Measurements from ENCODE around the gene SLC12A7.

Gene SLC12A7

DNA sequence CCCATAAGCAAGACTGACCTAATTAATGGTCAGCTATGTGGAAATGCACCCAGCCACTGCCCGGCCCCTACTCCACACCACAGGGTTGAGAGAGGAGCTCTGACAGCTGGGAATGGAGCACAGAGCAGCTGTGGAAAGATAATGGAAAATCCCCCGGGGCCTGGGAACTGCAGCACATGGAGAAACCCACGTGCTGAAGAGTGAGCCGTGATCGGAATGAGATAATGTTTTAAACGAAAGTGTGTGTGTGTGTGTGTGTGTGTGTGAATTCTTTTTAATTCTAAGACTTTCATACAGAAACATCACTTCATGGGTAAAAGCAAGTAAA lies 13.1 kb upstream of the SLC12A7 start:
- no peak for DNase-seq (ENCODE audit: low spot score)

DNA sequence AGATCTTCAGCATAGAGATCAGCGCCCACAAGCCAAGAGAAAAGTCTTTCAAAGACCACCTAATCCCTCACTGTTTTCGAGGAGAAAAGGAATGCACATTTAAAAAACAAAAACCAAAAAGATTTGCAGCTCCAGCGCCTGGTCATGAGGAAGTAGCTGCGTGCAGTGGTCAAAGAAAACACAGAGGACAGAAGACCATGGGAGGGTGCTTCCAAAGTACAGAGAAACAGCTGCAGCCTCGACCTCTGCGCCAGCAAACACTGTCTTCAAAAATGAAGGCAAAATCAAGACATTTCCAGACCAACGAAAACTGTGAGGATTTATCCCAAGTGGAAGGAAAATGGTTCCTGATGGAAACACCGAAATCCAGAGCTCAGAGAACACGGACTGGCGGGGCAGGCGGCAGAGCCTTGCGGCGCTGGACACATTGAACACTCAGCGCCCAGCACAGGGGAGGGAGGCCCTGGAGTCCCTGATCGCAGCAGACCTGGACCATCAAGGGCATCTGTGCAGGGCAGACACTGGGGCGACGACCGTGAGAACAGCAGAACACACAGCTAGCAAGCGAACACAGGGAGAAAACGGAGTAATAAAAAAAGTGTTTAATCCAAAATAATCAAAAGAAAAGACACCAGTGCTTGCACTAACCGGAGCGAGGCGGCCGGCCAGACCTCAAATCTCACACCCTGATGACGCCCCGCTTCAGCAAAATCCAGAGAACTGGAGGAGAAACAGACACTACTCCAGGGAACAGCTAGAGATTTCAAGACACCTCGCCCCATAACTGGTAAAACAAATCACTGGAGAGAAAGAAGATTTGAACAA lies 12.6 kb upstream of the SLC12A7 start:
- DNase-seq (ENCODE audit: low spot score), result no peak

DNA sequence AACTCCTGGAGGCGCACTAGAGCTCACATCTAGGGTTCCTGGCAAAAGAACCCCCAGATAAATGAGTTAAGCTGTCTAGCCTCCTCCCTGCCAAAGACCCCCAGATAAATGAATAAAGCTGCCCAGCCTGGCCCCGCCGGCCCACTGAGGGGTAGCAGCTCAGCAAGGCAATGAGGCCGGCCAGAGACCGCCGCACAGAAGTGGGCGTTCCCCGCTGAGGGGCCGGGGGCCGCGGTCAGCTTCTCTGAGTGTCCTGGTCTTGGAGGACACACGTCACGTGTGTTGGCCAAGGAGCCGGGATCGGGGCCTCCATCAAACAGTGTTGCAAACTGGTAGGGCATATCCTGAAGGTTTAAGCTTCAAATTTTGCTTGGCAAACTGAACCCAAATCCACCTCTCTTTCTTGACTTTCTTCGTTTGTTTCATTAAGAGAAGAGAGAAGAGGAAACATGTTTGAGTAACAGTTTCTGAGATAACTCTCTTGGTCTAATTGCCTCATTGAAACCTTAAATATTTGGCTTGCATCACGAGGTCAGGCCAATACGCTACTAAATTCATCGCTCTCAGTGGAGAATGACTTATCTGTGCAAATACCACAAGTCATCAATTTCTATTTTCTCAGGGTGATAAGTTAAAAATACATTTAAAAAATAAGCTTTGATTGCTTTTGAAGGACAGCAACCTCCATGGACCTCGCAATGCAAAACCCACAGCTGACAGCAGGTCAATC lies 11.7 kb upstream of the SLC12A7 start:
- DNase-seq (ENCODE audit: low spot score), result no peak

DNA sequence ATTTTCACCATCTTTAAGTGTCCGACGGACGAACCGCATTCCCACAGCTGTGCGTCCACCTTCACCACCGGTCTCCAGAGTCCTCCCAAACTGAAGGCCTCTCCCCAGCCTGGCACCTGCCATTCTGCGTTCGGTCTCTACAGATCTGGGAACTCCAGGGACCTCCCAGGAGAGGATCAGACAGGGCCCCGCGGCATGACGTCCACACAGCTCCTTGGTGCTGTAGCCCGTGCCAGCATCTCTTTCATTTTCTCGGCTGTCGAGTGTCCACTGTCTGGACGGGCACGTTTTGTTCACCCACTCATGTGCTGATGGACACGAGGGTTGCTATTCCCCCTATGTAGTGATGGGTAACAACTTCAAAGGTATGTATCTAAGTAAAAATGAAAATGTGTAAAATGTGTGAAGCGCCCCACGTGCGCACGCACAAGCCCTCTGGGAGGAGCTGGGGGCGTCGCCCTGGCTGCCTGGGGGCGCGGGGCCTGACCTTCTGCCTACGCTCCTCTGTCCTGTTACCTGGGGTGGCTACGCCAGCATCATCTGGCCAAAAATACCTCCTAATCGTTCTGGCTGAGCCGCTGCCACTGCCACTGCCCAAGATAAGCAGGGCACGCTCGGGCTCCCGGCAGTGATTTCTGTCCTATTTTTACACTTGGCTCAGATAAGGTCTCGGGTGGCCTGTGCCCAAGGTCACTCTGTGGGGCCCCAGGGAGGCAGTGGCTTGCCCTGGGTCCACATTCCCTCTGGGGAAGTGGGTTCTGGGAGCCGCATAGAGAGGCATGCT lies 10.8 kb upstream of the SLC12A7 start:
- DNase-seq (ENCODE audit: low spot score), result no peak

DNA sequence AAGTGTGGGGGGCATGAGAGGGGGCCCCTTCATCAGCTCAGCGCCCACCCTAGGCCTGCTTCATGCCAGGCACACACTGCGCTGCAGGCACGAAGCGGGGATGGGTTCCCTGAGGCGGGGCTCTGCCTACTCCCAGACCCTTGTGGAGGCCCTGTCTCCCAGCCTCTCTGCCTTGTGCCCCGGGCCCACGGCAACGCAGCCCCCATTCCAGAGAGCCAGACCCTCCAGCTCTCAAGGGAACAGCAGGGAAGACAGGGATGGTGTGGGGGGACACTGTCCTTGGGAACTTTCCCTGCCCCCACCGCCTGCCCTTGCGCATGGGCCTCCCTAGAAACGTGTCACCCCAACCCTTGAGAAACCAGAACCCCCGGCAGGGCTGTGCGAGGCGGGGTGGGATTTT lies 10.0 kb upstream of the SLC12A7 start:
- DNase-seq (ENCODE audit: low spot score), result no peak

DNA sequence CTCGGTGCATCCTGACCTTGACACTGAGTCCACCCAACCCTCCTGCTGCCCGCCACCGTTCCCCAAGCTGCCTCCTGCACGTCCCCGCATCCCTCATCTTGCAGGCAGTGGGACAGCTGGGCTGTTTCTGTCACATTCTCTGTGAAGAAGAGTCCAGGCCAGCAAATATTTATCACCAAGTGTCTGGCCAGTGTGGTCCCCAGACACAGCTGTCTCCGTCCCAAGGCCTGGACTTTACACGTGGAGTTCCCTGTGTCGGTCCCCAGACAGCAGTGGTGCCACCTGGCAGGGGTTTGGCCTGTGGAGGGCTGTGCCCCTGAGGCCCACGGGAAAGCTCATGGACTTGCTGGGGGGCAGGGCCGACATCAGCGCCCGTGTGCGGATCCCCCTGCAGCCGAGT lies 9.2 kb upstream of the SLC12A7 start:
- DNase-seq (ENCODE audit: low spot score), result no peak

DNA sequence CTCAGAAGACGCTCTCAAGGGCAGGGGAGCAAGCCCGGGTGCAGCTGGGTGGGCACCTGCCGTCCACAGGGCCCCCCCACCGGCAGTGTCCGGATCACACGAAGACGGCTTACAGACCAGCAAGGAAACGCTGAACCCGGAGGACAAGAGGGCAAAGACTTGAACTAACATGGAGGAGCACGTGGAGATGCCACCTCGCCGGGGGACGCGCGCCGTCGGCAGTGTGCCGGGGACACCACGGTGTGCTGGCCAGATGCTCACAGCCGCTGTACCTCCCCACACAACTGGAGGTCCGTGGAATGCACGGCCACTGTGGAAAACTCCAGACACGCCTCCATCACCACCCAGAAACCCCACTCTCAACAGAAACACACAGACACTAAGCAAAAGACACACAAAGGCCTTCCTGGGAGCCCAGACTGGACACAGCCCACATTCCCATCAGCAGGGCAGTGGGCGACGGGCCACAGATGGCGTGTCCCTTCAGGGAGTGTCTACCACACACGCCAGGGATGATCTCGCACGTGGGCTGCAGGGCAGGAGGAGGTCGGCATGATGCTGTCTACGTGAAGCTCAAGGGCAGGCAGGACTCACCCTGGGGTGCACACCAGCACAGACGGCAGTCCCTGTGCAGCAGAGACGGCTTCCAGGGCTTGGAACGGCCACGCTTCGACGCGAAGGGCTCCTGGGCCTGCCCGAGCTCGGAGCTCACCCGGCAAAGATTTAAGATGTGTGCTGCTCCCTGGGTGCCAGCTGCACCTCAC lies 8.6 kb upstream of the SLC12A7 start:
- DNase-seq (ENCODE audit: low spot score), result no peak

DNA sequence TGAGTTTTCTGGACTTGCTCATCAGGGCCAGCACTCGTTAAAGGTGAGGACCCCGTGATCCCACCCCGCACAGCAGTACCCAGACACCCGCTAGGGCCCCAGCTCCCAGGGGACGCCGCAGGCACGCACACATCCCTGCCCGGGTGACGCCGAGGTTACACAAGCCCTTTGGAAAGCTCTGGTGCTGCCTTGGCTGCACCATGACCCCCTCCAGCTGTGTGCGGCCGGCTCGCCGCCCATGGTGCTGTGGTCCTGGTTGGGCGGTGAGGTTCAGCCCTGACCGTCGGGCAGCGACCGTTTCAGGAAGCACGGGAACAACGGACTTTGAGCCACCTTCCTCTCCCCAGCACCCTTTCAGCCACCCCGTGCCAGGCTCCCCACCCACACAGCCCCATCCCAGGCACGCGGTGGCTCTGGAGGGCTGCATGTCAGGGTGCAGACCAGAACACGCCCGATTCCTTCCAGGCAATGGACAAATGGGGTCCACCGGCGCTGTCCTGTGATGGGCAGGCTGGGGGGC lies 7.5 kb upstream of the SLC12A7 start:
- no peak for DNase-seq (ENCODE audit: low spot score)

DNA sequence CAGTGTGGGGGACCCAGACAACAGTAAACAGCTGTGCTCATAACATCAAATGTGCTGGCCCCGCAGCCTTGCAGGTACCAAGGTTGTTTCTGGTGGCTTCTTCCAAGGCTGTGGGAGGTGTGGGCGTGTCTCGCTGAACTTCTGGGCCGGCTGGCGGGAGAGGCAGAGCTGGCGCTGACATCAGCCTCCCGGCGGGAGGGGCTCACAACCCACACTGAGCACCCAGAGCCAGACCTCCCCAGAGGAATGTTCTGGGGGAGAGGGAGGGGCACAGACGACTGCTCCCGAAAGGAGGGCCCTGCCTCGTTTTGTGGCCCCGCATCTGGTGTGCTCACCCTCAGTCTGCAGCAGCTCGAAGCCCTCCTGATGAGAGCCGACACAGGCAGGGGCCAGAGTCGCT lies 6.9 kb upstream of the SLC12A7 start:
- no peak for DNase-seq (ENCODE audit: low spot score)

DNA sequence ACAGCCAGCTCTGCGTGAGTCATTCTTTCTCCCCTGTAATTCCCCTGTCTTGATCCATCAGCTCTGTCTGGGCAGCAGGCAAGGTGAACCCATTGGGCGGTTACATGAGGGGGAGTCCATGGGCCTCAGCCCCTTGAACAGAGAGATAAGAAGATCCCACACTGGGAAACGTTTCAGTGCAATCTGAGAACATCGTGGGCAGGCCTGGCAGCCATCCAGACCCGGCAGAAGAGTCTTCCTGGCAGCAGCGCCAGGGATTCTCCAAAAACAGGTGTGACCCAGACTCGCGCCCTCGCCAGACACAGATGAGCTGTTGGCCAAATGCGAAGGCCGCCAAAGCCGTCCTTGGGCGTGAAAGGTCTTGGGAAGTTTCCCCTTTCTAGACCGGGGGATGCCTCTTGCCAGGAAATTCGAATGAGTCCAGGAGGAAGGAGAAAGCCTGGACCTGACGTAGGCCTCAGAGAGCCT lies 6.4 kb upstream of the SLC12A7 start:
- peak; percentile 50 for DNase-seq (ENCODE audit: low spot score)

DNA sequence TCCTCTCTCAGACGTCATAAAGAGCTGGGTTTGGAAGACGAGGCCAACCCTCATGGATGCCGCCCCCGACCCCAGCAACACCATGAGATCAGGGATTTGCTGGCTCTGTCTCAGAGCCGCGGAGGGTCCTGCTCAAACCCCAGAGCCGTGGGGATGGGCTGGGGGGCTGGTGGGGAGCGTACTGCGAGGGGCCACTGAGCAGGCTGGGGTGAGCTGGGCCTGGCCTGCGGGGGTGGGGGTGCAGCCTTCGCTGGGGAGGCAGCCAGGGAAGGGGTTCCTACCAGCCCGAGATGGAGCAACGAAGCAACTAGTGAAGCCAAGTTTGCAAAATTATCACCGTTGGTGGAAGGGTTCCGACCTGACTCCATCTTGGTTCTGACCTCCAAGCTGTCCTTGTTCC lies 5.1 kb upstream of the SLC12A7 start:
- no peak for DNase-seq (ENCODE audit: low spot score)

DNA sequence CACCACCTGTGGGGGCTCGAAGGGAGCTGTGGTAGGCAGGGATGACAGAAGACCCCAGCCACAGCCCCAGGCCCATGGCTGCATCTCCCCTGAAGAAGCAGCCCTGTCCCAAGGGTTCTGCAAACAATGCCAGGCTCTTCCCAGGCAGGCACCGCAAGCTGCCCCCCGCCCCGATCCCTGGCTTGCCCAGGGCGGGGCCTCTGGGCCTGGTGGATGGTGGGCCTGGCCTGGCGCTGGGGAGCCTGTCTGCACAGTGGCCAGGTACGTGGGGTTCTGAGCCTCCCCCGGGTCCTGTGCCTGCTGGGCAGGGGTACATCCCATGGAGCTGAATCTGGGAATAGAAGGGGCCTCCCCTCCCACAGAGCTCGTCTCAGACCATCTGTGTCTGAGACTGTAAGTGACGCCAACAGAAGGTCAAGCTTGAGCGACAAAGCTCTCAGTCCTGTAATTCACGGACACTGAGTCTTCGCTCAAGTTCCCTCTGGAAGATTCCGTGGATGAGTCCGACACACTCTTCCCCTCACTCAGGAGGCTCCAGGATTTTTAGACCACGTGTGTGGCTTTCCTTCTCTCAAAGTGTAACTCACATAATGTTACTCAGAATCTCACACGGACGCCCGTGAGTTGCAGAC lies 4.4 kb upstream of the SLC12A7 start:
- no peak for DNase-seq (ENCODE audit: low spot score)

DNA sequence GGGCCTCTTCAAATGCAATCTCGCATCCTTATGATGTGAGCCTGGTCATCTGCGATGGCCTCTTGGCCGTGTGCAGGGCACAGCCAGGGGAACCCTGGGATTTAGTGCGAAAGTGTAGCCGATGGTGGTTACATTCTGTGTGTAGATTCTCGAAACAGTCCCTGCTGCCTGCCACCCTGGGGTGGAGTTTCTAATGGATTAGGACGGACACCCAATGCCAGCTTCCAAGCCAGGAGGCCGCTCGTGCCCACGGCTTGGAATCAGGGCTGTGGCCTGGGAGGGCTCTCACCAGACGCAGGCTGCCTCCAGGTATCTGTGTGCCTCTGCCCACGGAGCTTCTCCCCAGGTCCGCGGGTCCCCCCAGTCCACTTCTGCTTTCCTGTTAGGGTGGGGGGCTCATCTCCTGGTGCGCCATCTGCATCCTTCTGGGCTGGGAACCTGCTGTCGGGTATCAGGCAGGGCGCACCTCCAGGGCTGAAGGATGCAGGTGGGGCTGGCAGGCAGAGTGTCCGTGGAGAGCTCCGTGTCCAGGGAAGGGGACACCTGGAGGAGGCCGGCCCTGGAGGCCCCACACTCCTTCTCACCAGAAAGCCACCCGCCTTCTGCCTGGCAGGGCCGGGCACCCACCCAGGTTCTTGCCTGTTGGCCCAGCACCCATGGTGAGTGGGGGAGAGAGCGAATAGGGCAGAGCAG lies 3.4 kb upstream of the SLC12A7 start:
- DNase-seq (ENCODE audit: low spot score), result no peak

DNA sequence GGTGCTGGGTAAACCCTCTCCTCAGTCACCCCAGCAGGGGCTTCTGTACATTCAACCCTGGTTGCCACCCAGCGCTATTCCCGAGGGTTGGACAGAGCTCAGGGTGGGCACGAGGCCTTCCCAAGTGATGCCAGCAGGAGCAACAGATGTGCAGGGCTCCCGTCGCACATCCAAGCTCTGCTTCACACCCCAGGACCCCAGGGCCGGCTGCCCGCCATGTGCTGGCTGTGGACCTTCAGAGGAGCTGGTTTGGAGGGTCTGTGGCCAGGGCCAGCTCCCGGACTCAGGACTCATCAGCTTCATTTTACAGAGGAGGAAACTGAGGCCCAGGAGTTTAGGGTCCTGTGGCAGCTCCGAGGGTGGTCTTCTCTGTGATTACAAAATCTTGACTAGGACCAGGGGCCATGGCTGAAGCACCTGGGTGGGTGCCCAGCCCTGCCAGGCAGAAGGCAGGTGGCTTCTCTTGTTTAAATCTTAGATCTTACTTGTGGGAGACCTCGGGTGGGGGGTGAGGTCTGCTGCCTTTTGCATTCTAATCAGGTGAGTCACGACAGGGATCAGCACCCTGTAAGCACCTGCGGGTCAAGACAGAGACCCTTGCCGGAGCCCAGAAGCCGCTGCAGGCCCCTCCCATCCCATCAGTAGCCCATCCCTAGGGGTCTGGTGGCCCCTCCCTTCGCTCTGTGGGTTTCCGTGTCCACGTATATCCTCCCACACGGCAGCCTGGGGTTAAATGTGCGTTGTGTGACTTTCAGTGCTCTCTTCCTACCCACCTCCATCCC lies 2.1 kb upstream of the SLC12A7 start:
- no peak for DNase-seq (ENCODE audit: low spot score)

DNA sequence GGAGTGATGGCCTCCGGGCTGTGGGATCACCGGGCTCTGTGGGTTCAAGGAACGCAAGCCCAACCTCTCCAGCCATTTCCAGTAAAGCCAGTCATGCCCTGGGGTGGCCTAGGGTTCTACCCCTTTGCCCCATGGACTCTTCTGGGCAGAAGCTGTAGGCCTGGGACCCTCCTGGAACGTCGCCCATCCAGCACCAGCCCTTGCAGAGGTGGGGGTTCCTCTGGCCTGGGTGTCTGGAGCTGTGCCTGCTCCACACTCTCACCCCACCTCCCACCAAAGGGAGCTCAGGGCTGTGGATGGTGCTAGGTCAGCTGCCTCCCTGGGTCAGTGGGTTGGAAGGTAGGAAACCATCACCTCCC lies 1.4 kb upstream of the SLC12A7 start:
- DNase-seq (ENCODE audit: low spot score), result no peak

DNA sequence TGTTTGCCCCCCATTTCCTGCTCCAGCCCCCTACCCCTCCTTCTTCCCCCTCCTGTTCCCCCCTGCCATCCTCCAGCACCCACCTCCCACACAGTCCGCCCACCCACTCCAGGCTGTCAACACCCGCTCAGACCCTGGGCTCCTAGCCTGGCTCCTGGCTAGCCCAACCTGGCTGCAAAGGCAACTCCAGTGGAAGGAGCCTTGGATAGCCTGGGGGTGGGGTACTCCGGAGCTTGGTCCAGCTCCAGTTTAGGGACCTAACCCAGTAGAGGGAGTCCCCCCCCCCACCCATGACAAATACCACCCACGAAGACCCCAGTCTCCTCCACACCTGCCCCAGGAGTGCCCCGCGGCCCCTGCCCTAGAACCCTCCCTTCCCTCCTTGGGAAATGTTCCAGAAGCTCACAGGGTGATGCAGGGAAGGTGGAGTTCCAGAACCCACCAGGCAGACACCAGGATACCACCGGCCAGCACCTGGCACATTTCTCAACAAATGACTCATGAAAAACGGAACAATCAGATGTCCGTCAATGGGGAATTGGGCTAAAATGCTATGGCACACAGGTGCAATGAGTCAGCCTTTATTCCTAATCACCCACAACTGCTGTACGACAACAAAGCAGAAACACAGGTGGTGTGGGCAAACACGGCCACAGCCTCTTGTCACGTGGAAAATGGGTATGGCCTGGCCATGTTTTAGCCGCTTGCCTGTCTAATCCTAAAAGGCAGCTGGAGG lies 901 bp upstream of the SLC12A7 start:
- DNase-seq (ENCODE audit: low spot score), result no peak

DNA sequence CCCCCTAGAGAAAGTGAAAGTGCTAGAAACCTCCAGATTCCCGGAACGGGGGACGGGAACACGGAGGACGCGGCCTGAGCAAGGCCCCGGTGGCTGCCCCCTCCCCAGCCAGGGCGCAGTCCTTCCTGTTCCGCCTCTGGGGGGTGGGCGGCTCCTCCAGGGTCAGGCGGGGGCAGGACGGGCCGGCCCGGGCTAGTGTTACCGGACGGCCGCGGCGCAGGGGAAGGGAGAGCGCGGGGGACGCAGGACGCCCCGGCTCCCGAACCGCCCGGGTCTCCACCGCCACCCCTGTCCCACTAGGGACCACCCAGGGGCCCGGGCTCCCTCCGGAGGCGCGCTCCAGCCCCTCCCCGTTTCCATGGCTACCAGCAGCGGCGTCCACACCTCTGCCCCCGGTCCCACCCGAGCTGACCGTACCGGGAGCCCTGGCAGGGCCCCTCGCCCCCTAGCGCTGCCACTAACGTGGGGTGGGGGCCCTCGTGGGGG lies 579 bp downstream of the SLC12A7 start:
- DNase-seq (ENCODE audit: low spot score), result no peak

DNA sequence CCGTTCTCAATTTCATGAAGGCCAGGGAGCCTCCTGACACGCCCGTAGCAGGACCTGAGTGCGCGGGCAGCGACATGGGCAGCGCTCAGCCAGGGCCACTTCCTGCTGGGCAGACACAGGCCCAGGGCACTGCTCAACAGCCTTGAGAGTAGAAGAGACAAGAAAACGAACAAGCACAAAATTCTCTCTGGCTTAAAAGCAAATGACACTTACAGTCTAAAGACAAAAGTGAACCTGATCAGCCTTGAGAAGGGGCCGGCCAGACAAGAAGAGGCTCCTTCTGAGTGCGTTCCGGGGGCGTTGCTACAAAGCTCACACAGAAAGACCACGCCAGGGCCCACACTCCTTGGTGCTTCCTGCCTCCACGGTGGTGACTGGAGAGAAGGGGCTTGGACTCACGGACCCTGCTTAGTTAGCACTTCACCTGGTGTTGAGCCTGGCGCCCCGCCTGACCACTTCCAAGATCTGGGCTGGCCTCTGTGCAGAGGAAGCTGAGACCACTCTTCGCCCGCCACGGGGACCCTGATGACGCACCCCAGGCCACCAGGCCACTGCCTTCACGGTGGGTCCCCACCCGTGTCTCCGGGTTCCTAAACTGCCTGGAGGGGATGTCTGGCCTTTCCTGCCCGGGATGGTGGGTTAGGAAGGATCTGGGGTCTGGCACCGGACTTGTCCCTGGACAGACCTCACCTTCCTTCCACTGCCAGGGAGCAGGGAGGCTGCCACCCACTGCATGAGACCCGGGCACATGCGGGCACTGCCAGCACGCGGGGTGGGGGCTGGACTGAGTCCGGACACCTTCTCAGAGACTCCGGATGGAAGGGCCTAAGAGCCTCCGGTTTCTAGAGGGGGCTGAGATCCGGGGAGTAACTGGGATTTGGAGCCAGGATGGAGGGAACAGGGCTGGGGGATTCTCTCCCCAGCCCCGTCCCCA lies 1.3 kb downstream of the SLC12A7 start:
- no peak for DNase-seq (ENCODE audit: low spot score)

All from putamen (tissue), 1 donor.